ENCODE data around the gene TCP11L2.
A peak's percentile ranks its signal among the peaks of the same experiment; 100 is the strongest.
"Not testable (repeated sequence)": the region's sequence is repeated elsewhere in the genome, so short reads cannot be mapped to it uniquely, and the experiment has no call there.

TCP11L2 gene

DNA sequence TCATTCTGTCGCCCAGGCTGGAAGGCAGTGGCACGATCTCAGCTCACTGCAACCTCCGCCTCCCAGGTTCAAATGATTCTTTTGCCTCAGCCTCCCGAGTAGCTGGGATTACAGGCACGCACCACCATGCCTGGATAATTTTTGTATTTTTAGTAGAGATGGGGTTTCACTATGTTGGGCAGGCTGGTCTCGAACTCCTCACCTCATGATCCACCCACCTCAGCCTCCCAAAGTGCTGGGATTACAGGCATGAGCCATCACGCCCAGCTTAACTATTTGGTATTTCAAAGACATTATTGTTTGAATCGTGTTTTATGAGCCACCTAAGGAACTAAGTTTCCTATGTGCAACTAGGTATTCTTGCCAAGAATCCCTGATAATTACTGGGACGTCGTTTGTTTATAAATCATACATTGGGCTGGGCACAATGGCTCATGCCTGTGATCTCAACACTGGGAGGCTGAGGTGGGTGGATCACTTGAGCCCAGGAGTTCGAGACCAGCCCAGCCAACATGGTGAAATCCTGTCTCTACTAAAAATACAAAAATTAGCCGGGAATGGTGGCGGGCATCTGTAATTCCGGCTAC is 15.9 kb upstream of the TCP11L2 start:
- H3K4me3 ChIP-seq (ENCODE audit: low read length); H3K9ac ChIP-seq (ENCODE audit: low read depth, low read length); H3K4me2 ChIP-seq (ENCODE audit: low read length); H3K27me3 ChIP-seq (ENCODE audit: control insufficient read depth, insufficient read depth, low read length); H3K36me3 ChIP-seq (ENCODE audit: insufficient read depth, low read length); H3K9me3 ChIP-seq (replicated peaks; ENCODE audit: low read length): not testable (repeated sequence)
- peaks cover 13% of the 10 kb centered on the region for H3K4me1 ChIP-seq (ENCODE audit: control insufficient read depth, insufficient read depth, low read length)

DNA sequence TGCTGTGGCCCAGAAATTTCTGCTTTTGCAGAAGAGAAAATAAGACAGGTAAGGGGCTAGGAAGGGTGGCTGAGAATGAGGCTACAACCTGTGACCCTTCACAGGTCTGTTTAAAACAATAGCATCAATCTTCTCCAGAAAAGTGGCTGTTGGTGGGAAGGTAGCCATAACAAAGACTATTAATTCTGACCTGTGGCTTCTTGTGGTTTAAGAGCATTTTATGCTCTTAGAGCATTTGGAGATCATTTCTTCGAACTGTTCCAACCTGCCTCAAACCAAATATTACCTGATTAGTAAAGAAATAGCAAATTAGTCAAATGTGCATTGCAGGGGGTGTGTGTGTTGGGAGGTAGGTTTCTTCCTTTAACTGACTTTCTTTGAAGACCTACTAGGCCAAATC is 15.2 kb upstream of the TCP11L2 start:
- Histone ChIP-seq H3K36me3 (ENCODE audit: insufficient read depth, low read length) (no peaks in the 10 kb centered on the region), H3K9ac (ENCODE audit: low read depth, low read length) (no peak overlapping the region), H3K4me3 (ENCODE audit: low read length) (no peak overlapping the region), H3K27me3 (ENCODE audit: control insufficient read depth, insufficient read depth, low read length) (no peaks in the 10 kb centered on the region), H3K9me3 (replicated peaks; ENCODE audit: low read length) (no peaks in the 10 kb centered on the region), H3K4me2 (ENCODE audit: low read length) (no peak overlapping the region), H3K4me1 (ENCODE audit: control insufficient read depth, insufficient read depth, low read length) (peaks cover 13% of the 10 kb centered on the region)

DNA sequence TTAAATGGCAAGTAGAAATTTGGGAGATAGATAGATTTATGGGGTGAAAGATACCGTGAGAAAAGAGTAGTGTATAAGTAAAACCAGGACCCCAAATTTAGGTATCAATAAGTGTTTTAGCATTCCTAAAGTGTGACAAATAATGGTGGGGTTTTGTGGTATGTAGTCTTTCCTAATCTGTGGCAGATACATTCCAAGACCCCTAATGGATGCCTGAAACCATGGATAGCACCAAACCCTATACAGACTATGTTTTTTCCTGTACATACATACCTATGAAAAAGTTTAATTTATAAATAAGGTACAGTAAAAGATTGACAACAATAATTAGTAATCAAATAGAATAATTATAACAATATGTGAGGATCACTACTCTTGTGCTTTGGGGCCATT is 14.4 kb upstream of the TCP11L2 start:
- Histone ChIP-seq H3K9ac (ENCODE audit: low read depth, low read length) (no peak overlapping the region), H3K36me3 (ENCODE audit: insufficient read depth, low read length) (no peaks in the 10 kb centered on the region), H3K27me3 (ENCODE audit: control insufficient read depth, insufficient read depth, low read length) (no peaks in the 10 kb centered on the region), H3K4me2 (ENCODE audit: low read length) (no peak overlapping the region), H3K4me1 (ENCODE audit: control insufficient read depth, insufficient read depth, low read length) (peaks cover 13% of the 10 kb centered on the region), H3K4me3 (ENCODE audit: low read length) (no peak overlapping the region), H3K9me3 (replicated peaks; ENCODE audit: low read length) (no peaks in the 10 kb centered on the region)

DNA sequence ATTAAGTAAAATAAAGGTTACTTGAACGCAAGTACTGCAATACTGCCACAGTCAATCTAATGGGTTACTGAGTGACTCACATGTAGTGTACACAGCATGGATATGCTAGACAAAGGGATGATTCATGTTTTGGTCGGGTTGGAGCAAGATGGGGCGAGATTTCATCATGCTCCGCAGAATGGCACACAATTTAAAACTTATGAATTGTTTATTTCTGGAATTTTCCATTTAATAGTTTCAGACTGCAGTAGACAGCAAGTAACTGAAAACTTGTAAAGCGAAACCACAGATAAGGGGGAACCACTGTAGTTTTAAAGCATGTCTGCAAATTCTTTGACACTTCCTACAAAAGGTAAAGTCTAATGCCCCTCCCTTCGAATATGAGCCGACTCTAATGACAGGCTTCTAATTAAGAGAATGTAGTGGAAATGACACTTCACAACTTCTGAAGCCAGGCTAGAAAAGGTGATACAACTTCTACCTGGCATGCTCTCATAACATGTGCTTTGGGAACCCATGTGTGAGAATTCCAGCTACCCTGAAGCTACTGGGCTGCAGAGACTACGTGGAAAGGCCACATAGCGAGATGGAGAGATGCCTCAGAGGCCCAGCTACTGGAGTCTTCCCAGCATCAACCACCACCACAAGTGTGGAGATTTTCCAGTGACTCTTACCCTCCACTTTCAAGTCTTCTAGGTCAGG is 13.9 kb upstream of the TCP11L2 start:
- peaks cover 13% of the 10 kb centered on the region for H3K4me1 ChIP-seq (ENCODE audit: control insufficient read depth, insufficient read depth, low read length)
- no peak overlapping the region for H3K4me3 ChIP-seq (ENCODE audit: low read length)
- H3K36me3 ChIP-seq (ENCODE audit: insufficient read depth, low read length), result no peaks in the 10 kb centered on the region
- no peak overlapping the region for H3K9ac ChIP-seq (ENCODE audit: low read depth, low read length)
- no peaks in the 10 kb centered on the region for H3K9me3 ChIP-seq (replicated peaks; ENCODE audit: low read length)
- H3K27me3 ChIP-seq (ENCODE audit: control insufficient read depth, insufficient read depth, low read length), result no peaks in the 10 kb centered on the region
- H3K4me2 ChIP-seq (ENCODE audit: low read length), result no peak overlapping the region

DNA sequence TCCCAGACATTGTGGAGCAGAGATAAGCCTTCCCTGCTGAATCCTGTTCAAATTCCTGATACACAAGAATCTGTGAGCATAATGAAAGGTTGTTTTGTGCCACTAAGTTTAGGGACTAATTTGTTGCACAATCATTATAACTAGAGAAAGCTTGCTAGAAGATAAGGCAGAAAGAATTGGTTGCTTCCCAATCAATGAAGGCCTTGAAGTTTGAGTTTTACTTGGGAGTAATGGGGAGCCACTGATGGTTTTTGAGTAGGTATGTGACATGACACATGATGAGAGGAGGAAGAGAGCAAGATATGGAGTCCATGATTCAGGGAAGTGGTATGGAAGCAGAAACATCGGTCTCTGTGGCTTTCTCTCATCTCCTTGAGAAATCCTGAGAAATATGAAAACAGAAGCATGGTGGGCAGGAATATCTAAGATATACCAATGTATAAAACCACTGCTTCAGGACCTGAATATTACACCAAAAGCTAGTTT is 13.3 kb upstream of the TCP11L2 start:
- H3K36me3 ChIP-seq (ENCODE audit: insufficient read depth, low read length), result no peaks in the 10 kb centered on the region
- no peak overlapping the region for H3K9ac ChIP-seq (ENCODE audit: low read depth, low read length)
- no peaks in the 10 kb centered on the region for H3K9me3 ChIP-seq (replicated peaks; ENCODE audit: low read length)
- peaks cover 13% of the 10 kb centered on the region for H3K4me1 ChIP-seq (ENCODE audit: control insufficient read depth, insufficient read depth, low read length)
- no peak overlapping the region for H3K4me2 ChIP-seq (ENCODE audit: low read length)
- H3K4me3 ChIP-seq (ENCODE audit: low read length), result no peak overlapping the region
- no peaks in the 10 kb centered on the region for H3K27me3 ChIP-seq (ENCODE audit: control insufficient read depth, insufficient read depth, low read length)

DNA sequence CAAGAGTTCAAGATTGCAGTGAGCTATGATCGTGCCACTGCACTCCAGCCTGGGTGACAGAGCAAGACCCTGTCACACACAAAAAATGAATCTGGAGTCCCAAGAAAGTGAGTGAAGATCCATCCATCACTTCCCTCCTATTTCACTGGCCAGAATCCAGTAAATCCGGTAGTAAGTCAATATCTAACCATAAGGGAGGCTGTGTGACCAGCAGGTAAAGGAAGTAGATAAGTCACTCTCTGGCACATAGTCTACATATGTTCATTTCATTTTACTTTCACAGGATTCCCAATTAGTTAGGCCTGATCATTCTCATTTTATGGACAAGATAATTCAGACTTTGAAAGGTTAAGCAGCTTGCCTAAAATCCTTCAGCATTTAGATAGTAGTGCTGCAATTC is 11.9 kb upstream of the TCP11L2 start:
- Histone ChIP-seq H3K4me3 (ENCODE audit: low read length) (no peak overlapping the region), H3K4me2 (ENCODE audit: low read length) (no peak overlapping the region), H3K27me3 (ENCODE audit: control insufficient read depth, insufficient read depth, low read length) (no peaks in the 10 kb centered on the region)

DNA sequence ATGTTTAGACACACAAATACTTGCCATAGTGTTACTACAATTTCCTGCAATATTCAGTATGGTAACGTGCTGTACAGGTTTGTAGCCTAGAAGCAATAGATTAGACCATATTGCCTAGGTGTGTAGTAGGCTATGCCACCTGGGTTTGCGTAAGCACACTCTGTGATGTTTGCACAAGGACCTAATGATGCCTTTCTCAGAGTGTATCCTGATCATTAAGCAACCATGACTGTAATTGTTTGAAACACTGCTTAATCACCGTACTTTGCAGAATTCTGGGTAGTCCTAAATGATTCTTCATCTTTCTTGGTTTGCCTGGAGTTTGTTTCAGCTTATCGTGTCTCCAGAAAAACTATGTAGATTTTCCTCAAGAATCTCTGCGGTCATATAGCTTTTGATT is 11.2 kb upstream of the TCP11L2 start:
- Histone ChIP-seq H3K36me3 (ENCODE audit: insufficient read depth, low read length) (no peaks in the 10 kb centered on the region), H3K4me2 (ENCODE audit: low read length) (no peak overlapping the region), H3K9me3 (replicated peaks; ENCODE audit: low read length) (no peaks in the 10 kb centered on the region), H3K4me3 (ENCODE audit: low read length) (no peak overlapping the region), H3K9ac (ENCODE audit: low read depth, low read length) (no peak overlapping the region), H3K27me3 (ENCODE audit: control insufficient read depth, insufficient read depth, low read length) (no peaks in the 10 kb centered on the region), H3K4me1 (ENCODE audit: control insufficient read depth, insufficient read depth, low read length) (peaks cover 20% of the 10 kb centered on the region)

More for the DNA sequence above, 11.9 kb upstream of the TCP11L2 start:
- Histone ChIP-seq H3K9ac (ENCODE audit: low read depth, low read length) (no peak overlapping the region), H3K36me3 (ENCODE audit: insufficient read depth, low read length) (no peaks in the 10 kb centered on the region), H3K9me3 (replicated peaks; ENCODE audit: low read length) (no peaks in the 10 kb centered on the region), H3K4me1 (ENCODE audit: control insufficient read depth, insufficient read depth, low read length) (peaks cover 14% of the 10 kb centered on the region)

DNA sequence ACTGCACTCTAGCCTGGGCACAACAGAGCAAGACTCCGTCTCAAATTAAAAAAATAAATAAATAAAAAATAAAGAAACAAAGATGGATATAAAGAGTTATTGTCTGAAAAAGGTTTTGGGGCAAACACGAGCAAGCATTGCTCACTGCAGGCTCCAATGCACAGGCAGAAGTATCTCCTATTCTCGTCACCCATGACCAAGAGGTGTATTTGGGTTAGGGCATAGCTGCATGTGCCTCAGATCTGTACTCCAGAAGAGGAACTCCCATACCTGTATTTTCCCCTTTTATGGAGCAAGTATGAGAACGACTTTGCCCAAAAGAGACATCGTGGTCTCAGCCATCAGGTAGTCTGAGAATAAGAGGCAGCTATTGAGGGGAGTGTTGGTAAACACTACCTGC is 10.2 kb upstream of the TCP11L2 start:
- no peak overlapping the region for H3K4me2 ChIP-seq (ENCODE audit: low read length)
- H3K4me1 ChIP-seq (ENCODE audit: control insufficient read depth, insufficient read depth, low read length), result peaks cover 25% of the 10 kb centered on the region
- H3K36me3 ChIP-seq (ENCODE audit: insufficient read depth, low read length), result no peaks in the 10 kb centered on the region
- no peak overlapping the region for H3K4me3 ChIP-seq (ENCODE audit: low read length)
- no peak overlapping the region for H3K9ac ChIP-seq (ENCODE audit: low read depth, low read length)
- H3K9me3 ChIP-seq (replicated peaks; ENCODE audit: low read length), result no peaks in the 10 kb centered on the region
- H3K27me3 ChIP-seq (ENCODE audit: control insufficient read depth, insufficient read depth, low read length), result no peaks in the 10 kb centered on the region

DNA sequence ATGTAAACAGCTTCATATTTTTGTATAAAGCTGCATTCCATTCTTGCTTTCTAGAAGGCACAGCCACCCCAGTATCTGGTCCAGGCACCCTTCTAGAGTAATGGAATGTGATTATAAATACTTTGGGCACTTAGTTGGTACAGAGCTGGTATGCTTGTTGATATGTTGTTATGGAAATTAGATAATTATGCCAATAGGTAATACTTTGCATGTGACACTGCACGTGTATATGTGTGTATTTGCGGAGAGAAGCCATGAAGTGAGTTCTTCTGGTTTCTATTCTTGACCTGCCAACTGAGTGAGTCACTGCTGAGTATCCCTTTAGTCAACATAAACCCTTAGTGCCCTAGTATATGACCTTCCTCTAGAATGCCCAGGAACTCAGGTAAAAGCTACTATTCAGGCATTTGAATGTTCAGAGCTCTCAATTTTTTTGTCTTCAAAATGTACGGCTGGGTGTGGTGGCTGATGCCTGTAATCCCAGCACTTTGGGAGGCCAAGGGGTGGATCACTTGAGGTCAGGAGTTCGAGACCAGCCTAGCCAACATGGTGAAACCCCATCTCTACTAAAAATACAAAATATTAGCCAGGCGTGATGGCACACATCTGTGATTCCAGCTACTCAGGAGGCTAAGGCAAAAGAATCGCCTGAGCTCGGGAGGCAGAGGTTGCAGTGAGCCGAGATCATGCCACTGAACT is 6.2 kb upstream of the TCP11L2 start:
- Histone ChIP-seq H3K9ac (ENCODE audit: low read depth, low read length) (no peak overlapping the region), H3K4me2 (ENCODE audit: low read length) (peak overlapping the region; percentile 36), H3K4me3 (ENCODE audit: low read length) (no peak overlapping the region), H3K36me3 (ENCODE audit: insufficient read depth, low read length) (no peaks in the 10 kb centered on the region), H3K9me3 (replicated peaks; ENCODE audit: low read length) (no peaks in the 10 kb centered on the region), H3K4me1 (ENCODE audit: control insufficient read depth, insufficient read depth, low read length) (peaks cover 12% of the 10 kb centered on the region), H3K27me3 (ENCODE audit: control insufficient read depth, insufficient read depth, low read length) (no peaks in the 10 kb centered on the region)

DNA sequence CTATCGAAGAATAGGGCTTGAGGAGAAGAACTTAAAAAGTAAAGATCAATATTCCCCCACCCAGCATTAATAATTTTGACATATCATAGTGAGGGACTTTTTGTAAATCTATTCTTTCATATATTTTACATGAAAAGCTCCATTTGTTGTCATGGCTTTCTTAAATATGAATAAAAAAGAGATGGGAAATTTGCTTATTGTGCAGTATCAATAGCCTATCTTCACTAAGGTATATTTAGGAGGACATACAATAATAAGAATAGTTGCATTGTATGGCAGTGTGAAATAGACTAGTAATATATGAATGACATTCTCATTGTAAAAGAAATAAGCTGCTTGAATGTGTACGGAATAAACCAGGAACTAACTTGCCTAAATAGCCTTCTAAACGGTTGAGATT is 5.5 kb upstream of the TCP11L2 start:
- H3K4me2 ChIP-seq (ENCODE audit: low read length), result no peak overlapping the region
- H3K4me1 ChIP-seq (ENCODE audit: control insufficient read depth, insufficient read depth, low read length), result peaks cover 19% of the 10 kb centered on the region
- no peak overlapping the region for H3K9ac ChIP-seq (ENCODE audit: low read depth, low read length)
- no peaks in the 10 kb centered on the region for H3K36me3 ChIP-seq (ENCODE audit: insufficient read depth, low read length)
- no peaks in the 10 kb centered on the region for H3K27me3 ChIP-seq (ENCODE audit: control insufficient read depth, insufficient read depth, low read length)
- H3K9me3 ChIP-seq (replicated peaks; ENCODE audit: low read length), result no peaks in the 10 kb centered on the region
- H3K4me3 ChIP-seq (ENCODE audit: low read length), result no peak overlapping the region

DNA sequence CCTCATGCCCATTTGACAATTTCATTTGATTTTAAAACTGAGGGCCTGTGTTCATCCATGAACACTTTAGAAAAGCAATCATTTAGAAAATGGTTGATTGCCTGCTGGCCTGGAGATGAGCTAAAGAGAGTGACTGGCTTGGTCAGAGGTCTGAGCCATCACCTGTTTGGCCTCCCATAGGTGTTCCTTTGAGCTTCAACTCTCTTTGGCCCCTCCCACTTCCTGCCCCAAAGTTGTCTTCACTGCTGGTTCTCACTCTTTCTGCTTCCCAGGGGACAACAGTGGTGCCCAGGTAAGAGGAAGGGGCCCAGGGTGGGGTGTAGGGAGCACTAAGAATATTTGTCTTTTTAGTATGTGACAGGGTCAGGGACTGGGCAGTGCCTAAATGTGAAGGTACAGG is 4.9 kb upstream of the TCP11L2 start:
- Histone ChIP-seq H3K9me3 (replicated peaks; ENCODE audit: low read length) (no peaks in the 10 kb centered on the region), H3K4me3 (ENCODE audit: low read length) (no peak overlapping the region), H3K4me1 (ENCODE audit: control insufficient read depth, insufficient read depth, low read length) (peaks cover 19% of the 10 kb centered on the region), H3K9ac (ENCODE audit: low read depth, low read length) (no peak overlapping the region), H3K4me2 (ENCODE audit: low read length) (no peak overlapping the region), H3K36me3 (ENCODE audit: insufficient read depth, low read length) (no peaks in the 10 kb centered on the region), H3K27me3 (ENCODE audit: control insufficient read depth, insufficient read depth, low read length) (no peaks in the 10 kb centered on the region)
